Nephron (organoid): ENCODE results near the gene ARSI.

Experiments used
- H3K27ac Mint-ChIP-seq, 3 experiments: 2 replicates each; pipeline ENCODE4 v1.8.0; 2020; ENCODE audit warnings: mixed read lengths in 3 of 3, mild to moderate bottlenecking in 2 of 3, moderate library complexity in 1 of 3
- H3K27me3 Mint-ChIP-seq: 2 replicates; pipeline ENCODE4 v1.8.0; 2021; ENCODE audit warnings: low read depth, mild to moderate bottlenecking, moderate library complexity, mixed read lengths
- H3K36me3 Mint-ChIP-seq: 2 replicates; pipeline ENCODE4 v1.8.0; 2020; ENCODE audit warnings: low read depth, mixed read lengths
- H3K4me1 Mint-ChIP-seq: 2 replicates; pipeline ENCODE4 v1.8.0; 2020; ENCODE audit warnings: mixed read lengths
- H3K4me3 Mint-ChIP-seq, 3 experiments: 2 replicates each; pipeline ENCODE4 v1.8.0; 2020; ENCODE audit warnings: mild to moderate bottlenecking in 3 of 3, mixed read lengths in 3 of 3, moderate library complexity in 2 of 3
- H3K9me3 Mint-ChIP-seq: 2 replicates; pipeline ENCODE4 v1.8.0; 2020; ENCODE audit warnings: mixed read lengths
- CTCF ChIP-seq, 3 experiments: fragments of 200-600 bp; sonication (generic); IDR thresholded peaks; one replicate each; pipeline ENCODE4 v1.5.0; 2021; ENCODE audit warnings: antibody characterized with exemption in 3 of 3; ENCODE audit not compliant: unreplicated experiment in 3 of 3

ARSI gene

DNA sequence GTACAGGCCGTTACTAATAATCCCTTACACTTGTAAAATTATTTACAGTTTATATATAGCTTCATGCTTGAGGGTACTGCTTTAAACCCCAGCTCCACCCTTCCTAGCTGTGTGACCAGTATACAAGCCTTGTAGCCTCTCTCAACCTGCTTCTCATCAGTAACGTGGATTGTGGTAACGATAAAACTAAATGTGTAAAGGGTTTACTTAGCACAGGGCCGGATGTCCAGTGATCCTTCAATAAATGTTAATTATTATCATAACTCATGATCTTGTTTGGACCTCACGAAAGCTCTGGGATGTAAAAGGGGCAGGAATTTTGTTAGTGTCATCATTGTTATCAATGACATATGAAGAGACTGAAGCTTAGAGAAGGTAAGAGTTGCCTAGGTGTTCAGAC is 7.5 kb upstream of the ARSI start:
- Mint-ChIP-seq H3K4me3 (no peak overlapping the region), H3K36me3 (no peaks in the 10 kb centered on the region), H3K9me3 (no peaks in the 10 kb centered on the region), H3K4me1 (peaks cover 53% of the 10 kb centered on the region), H3K27me3 (peaks cover 10% of the 10 kb centered on the region), H3K27ac (peak overlapping the region in 1 of 3 experiments; percentile 2)
- no peak for TF ChIP-seq CTCF (IDR thresholded peaks at IDR 0.05; ENCODE audit: unreplicated experiment in 3 of 3)

DNA sequence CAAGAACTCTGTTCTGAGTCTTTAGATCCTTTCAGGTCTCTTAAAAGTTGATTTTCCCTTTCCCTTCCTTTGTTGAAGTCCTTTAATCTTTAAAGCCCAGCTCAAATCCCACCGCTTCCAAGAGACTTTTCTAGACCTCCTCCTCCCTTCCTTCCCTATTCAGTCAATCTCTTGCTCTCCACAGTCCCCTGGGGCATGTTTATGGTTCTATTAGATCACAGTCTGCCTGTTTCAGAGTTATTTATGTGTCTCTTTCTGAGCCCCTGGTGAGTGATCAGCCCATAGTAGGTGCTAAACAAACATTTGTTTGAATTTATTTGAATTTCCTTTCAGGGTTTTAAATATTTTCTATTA is 7.2 kb upstream of the ARSI start:
- no peak overlapping the region for H3K4me3 Mint-ChIP-seq
- no peaks in the 10 kb centered on the region for H3K9me3 Mint-ChIP-seq
- H3K27me3 Mint-ChIP-seq = peaks cover 10% of the 10 kb centered on the region
- peaks cover 57% of the 10 kb centered on the region for H3K4me1 Mint-ChIP-seq
- H3K27ac Mint-ChIP-seq = peak overlapping the region in 2 of 3 experiments; percentile 2 to 16
- no peaks in the 10 kb centered on the region for H3K36me3 Mint-ChIP-seq
- no peak for TF ChIP-seq CTCF (IDR thresholded peaks at IDR 0.05; ENCODE audit: unreplicated experiment in 3 of 3)

DNA sequence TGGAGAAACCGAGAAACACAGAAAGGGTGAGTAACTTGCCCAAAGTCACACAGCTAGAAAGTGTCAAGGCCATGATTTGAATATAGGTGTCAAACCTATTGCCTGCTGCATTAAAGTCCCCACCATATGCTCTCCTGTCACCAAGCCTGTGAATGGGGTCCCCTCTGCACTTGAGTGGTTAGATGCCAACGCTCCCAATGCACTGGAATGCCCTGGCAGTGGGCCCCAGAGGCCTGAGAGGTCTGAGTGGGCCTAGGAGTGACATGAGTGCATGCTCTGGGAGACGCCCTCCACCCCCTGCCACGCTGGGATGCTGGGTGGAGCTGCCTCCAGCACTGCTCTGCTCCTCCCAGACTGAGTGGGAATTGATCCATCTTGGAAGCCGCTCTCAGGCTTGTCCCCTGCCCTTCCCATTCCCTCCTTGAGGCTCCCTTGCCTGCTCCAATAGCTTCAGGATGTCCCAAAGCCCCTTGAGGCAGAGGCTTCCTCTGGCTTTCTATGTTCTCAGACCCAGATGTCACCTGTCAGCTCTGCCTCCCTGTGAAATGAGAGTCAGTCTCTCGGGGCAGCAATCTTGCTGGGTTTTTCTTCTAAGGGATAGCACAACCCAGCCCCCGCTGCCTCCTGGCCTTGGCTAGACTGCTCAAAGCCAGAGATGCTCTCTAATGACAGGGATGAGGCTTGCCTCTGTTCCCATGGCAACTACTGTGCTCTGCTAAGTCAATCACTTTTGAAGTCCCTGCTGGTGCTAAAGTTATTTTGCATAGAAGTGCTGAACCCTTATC is 6.6 kb upstream of the ARSI start:
- no peak overlapping the region for H3K4me3 Mint-ChIP-seq

DNA sequence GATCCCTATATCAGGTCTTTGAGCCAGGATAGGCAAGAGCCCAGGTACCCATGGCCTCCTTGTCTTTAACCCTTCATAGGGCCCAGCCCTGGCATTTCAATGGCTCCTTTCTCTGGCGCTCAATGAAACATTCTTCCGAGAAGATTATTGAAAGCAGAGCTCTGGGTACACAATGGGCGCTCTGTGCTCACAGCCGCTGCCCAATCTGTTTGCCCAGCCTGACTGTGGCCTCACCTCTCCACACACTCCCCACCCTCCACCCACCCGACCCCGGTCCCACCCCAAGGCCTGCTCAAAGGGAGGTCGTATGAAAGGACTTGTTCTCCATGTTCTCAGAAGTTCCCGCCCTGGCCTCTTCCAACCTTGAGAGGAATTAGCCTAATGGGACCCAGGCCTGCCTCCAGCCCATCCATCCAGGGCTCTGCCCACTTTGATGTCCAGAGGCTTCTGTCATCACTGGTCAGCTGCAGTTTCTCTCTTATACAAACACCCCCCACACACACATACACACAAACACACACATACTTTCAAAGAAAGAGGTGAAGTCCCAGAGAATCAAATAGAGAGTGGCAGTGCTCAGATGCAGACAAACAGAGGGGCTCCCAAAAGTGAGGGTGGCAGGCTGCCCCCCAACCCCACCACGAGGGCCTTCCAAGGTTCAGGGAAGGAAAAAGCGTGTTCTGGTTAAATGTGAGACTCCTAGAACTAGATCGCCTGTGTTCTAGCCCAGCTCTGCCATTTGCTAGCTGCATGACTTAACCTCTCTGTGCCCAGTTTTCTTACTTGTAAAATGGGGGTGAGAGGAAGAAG is 5.1 kb upstream of the ARSI start:
- H3K27ac Mint-ChIP-seq = peak overlapping the region; percentile 7 to 72 (median 30)
- TF ChIP-seq CTCF (IDR thresholded peaks at IDR 0.05; ENCODE audit: unreplicated experiment in 3 of 3) = no peak
- H3K9me3 Mint-ChIP-seq = no peaks in the 10 kb centered on the region
- no peaks in the 10 kb centered on the region for H3K36me3 Mint-ChIP-seq
- H3K4me3 Mint-ChIP-seq = peak overlapping the region in 1 of 3 experiments; percentile 4
- peaks cover 10% of the 10 kb centered on the region for H3K27me3 Mint-ChIP-seq
- peaks cover 56% of the 10 kb centered on the region for H3K4me1 Mint-ChIP-seq

More for the DNA sequence above, 6.6 kb upstream of the ARSI start:
- H3K27ac Mint-ChIP-seq = peak overlapping the region in 2 of 3 experiments; percentile 2 to 16
- TF ChIP-seq CTCF (IDR thresholded peaks at IDR 0.05; ENCODE audit: unreplicated experiment in 3 of 3) = no peak
- no peaks in the 10 kb centered on the region for H3K9me3 Mint-ChIP-seq
- peaks cover 54% of the 10 kb centered on the region for H3K4me1 Mint-ChIP-seq
- H3K36me3 Mint-ChIP-seq = no peaks in the 10 kb centered on the region
- H3K27me3 Mint-ChIP-seq = peaks cover 10% of the 10 kb centered on the region

GRCh38 chr5:150306775-150307174 is 4.1 kb upstream of the ARSI start:
- TF ChIP-seq CTCF (IDR thresholded peaks at IDR 0.05; ENCODE audit: unreplicated experiment in 3 of 3) = no peak
- H3K27me3 Mint-ChIP-seq = peaks cover 11% of the 10 kb centered on the region
- H3K27ac Mint-ChIP-seq = peak overlapping the region; percentile 86 to 92 (median 89)
- H3K4me3 Mint-ChIP-seq = no peak overlapping the region
- no peaks in the 10 kb centered on the region for H3K9me3 Mint-ChIP-seq
- H3K4me1 Mint-ChIP-seq = peaks cover 56% of the 10 kb centered on the region
- no peaks in the 10 kb centered on the region for H3K36me3 Mint-ChIP-seq
